Progenitor cell of endocrine pancreas (in vitro differentiated cells): ENCODE measurements around the gene UFC1. TPM values are rescaled to one million over a fixed set of nuclear protein-coding genes. Genes with fewer than 3 reads are reported as not detected.

Experiments used
- DNase-seq: peaks from one replicate; pipeline ENCODE4 v3.0.0; 2021; ENCODE audit warnings: low spot score; ENCODE audit not compliant: unreplicated experiment
- H3K27ac Mint-ChIP-seq: 2 replicates; pipeline ENCODE4 v1.8.0; 2021; ENCODE audit warnings: mild to moderate bottlenecking, moderate library complexity, mixed read lengths
- H3K27me3 Mint-ChIP-seq: 2 replicates; pipeline ENCODE4 v1.8.0; 2021; ENCODE audit warnings: mixed read lengths
- H3K36me3 Mint-ChIP-seq: 2 replicates; pipeline ENCODE4 v1.8.0; 2022; ENCODE audit warnings: mixed read lengths; ENCODE audit not compliant: insufficient read depth
- H3K4me1 Mint-ChIP-seq: 2 replicates; pipeline ENCODE4 v1.8.0; 2021; ENCODE audit warnings: low read depth, mixed read lengths
- H3K4me3 Mint-ChIP-seq: 2 replicates; pipeline ENCODE4 v1.8.0; 2021; ENCODE audit warnings: low read depth, mild to moderate bottlenecking, moderate library complexity, mixed read lengths
- H3K9me3 Mint-ChIP-seq: 2 replicates; pipeline ENCODE4 v1.8.0; 2021; ENCODE audit warnings: low read depth, mixed read lengths
- total RNA-seq: library from RNA; stranded (reverse); gene quantifications from 2 replicates; pipeline ENCODE4 v1.2.1, GENCODE V29; 2021
- TF ChIP-seq, protein P1 (sequence below): fragments of 200-600 bp; sonication (generic); IDR thresholded peaks from one replicate; pipeline ENCODE4 v1.5.0; 2021; ENCODE audit warnings: antibody characterized with exemption, mild to moderate bottlenecking; ENCODE audit not compliant: unreplicated experiment

UFC1 gene
- total RNA-seq, 1 donor from 2014 or later = 139 TPM

DNA sequence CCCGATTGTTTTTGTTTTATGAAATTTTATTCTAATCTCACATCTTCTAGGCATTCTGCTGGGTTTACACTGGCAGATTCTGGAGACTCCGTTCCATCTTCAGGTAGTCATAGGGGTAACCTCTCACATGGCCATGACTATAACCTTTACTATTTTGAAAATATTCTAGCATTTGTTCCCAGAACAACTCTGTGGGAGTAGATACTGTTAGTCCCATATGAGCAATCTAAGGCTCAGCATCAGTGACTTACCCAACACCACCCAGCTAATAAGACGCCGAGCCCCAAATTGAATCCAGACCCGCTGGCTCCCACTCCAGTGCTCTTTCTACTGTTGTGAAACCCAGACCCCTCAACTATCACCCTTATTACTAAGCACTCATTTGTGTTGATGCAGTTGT is 35.3 kb downstream of the UFC1 start:
- Mint-ChIP-seq H3K9me3 (no peaks in the 10 kb centered on the region), H3K4me3 (no peak overlapping the region), H3K36me3 (no peaks in the 10 kb centered on the region), H3K27me3 (peaks cover 4% of the 10 kb centered on the region), H3K27ac (no peak overlapping the region), H3K4me1 (peaks cover 2% of the 10 kb centered on the region)
- TF ChIP-seq, protein P1, sequence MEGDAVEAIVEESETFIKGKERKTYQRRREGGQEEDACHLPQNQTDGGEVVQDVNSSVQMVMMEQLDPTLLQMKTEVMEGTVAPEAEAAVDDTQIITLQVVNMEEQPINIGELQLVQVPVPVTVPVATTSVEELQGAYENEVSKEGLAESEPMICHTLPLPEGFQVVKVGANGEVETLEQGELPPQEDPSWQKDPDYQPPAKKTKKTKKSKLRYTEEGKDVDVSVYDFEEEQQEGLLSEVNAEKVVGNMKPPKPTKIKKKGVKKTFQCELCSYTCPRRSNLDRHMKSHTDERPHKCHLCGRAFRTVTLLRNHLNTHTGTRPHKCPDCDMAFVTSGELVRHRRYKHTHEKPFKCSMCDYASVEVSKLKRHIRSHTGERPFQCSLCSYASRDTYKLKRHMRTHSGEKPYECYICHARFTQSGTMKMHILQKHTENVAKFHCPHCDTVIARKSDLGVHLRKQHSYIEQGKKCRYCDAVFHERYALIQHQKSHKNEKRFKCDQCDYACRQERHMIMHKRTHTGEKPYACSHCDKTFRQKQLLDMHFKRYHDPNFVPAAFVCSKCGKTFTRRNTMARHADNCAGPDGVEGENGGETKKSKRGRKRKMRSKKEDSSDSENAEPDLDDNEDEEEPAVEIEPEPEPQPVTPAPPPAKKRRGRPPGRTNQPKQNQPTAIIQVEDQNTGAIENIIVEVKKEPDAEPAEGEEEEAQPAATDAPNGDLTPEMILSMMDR = no peak
- DNase-seq = no peak

DNA sequence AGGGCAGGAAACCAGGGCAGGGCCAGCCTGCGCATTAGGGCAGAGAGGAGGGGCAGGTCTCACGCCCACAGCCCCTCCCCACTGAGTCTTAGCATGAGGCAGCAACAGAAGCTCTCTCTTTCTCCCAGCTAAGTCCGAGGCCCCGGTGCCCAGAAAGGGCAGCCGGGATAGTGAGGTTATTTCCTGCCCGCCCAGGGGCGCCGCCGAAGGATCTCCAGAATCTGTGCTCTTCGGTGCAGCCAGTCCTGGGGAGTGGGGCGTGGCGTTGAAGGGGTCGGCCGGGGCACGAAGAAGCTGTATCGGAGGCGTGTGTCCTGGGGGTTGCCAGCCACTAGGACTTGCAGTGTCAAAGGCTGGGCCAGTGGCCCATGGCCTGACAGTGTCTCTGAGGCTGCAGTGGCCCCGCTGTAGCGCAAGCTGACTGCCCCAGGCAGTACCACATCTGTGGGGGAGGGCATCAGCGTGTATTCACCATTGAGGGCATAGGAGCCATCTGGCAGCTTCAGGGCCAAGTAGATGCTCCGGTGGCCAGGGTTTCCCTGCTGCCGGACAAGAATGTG is 37.3 kb downstream of the UFC1 start:
- DNase-seq = no peak
- TF ChIP-seq, protein P1 = no peak
- no peak overlapping the region for H3K27ac Mint-ChIP-seq
- H3K4me1 Mint-ChIP-seq = peaks cover 2% of the 10 kb centered on the region
- no peaks in the 10 kb centered on the region for H3K36me3 Mint-ChIP-seq
- no peak overlapping the region for H3K4me3 Mint-ChIP-seq
- H3K27me3 Mint-ChIP-seq = peaks cover under 1% of the 10 kb centered on the region
- no peaks in the 10 kb centered on the region for H3K9me3 Mint-ChIP-seq

DNA sequence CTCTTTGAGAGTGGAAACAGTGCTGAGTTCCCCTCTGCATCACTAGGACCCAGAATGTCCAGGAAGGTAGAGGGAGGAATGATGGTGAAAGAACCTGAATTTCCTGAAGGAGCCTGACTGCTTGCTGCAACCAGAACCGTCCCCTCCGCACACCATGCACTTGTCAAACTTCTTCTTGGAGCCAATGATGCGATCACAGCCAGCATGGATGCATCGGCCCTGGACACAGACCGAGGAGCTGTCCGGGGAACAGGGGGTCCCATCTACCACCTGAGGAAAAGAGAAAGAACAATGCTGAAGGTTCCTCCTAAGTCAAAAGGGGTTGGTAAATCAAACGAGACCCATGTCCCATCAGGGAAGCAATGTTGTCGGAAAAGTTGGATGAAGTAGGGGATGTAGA is 38.2 kb downstream of the UFC1 start:
- Mint-ChIP-seq H3K27ac (no peak overlapping the region), H3K9me3 (no peaks in the 10 kb centered on the region), H3K4me3 (no peak overlapping the region), H3K36me3 (no peaks in the 10 kb centered on the region), H3K27me3 (no peaks in the 10 kb centered on the region), H3K4me1 (peaks cover 2% of the 10 kb centered on the region)
- DNase-seq = no peak
- TF ChIP-seq, protein P1 = no peak

DNA sequence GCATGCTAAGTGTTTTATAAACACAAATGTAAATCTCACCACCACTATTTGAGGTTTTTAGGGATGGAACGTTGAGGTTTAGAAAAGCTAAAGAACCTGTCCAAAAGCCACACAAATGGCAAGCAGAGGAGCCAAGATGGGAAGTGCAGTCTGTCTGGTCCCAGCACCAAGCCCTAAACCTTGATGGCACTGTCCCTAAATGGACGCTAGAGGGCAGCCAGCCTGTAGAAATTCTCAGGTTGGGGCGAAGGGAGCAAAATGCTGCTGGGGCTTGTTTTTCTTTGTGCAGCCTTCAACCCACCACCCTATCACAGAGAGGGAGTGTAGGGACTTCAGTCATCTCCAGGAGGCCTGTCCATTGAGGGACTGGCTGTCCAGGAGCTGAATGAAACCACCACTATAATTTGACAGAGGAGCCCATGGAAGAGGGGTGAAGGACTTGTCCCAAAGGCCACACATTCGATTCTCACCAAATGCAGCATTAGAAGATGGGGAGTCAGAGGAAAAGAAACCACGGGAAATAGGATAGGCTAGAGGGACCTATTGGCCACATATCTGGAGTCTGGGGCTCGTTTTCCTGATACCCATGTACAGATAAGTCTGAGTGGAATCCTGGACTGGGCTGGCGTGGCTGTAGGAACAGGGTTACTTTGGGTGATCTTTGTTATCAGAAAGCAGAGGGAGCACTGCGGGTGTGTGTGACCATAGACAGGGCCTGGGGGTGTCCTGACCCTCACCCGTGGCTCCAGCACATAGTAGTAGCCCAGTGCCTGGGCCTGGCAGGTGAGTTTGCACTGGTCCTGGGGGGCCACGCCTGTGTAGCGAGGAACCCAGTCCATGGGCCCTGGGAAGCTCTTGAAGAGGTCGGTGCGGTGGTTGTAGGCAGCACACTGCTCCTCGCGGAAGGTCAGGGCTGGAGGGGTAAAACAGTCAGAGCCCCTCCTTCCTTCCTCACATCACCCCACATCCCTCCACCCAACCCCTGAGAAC is 39.0 kb downstream of the UFC1 start:
- DNase-seq = peak; percentile 36
- peak overlapping the region; percentile 60 for H3K27ac Mint-ChIP-seq
- no peak overlapping the region for H3K4me3 Mint-ChIP-seq
- H3K27me3 Mint-ChIP-seq = no peaks in the 10 kb centered on the region
- H3K36me3 Mint-ChIP-seq = no peaks in the 10 kb centered on the region
- H3K9me3 Mint-ChIP-seq = no peaks in the 10 kb centered on the region
- H3K4me1 Mint-ChIP-seq = peaks cover 2% of the 10 kb centered on the region
- TF ChIP-seq, protein P1 = peak; percentile 91

DNA sequence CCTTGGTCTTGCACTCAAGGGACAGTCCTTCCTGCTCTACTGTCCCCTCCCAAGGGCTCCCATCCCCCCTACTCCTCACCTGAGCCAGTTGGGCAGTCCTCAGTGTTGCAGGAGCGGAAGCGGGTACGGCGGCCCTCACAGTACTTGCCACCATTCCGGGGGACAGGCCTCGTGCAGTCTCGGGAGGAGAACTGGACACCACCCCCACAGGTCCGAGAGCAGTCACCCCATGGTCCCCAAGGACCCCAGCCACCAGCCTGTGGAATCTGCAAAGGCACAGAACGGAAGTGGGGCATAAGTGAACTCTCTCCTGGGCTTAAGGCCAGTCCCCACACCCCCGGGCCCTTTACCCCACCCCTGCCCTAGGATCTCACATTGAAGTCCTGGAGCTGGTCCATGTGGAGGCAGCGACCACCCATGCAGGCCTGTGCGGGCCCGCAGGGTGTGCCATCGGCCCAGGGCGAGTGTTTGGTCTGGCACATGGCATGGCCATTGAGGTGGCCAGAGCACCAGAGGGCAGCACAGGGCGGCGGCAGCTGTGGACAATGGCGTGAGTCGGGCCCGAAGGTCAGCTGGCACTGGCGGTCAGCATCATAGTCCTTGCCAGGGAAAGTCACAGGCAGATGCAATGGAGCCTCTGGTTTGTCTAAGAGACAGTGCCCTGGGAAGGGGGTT is 39.9 kb downstream of the UFC1 start:
- Mint-ChIP-seq H3K4me3 (no peak overlapping the region), H3K27ac (no peak overlapping the region), H3K27me3 (no peaks in the 10 kb centered on the region), H3K9me3 (no peaks in the 10 kb centered on the region), H3K36me3 (no peaks in the 10 kb centered on the region), H3K4me1 (peaks cover 2% of the 10 kb centered on the region)
- TF ChIP-seq, protein P1 = no peak
- no peak for DNase-seq
